ENCODE data around the gene MINDY4B.

DNA sequence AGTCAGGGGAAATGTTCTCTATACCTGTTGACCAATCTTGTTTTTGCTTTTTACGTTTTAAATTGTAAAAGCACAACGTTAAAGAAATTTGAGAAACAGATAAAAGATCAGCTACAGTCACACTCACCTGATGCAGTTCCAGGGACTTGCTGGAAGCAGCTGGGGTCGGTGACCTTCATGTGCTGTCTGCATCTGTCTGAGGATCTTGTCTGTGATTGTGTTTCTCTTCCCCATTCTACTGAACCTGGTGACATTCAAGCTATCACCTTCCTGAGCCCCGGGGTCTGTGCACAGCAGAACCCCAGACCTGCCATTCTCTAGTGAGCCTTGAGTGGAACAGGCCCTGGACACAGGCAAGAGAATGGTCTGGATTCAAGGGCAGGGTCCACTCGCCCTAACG lies 75.8 kb downstream of the MINDY4B start:
- no peak for TF ChIP-seq POLR2A (IDR thresholded peaks at IDR 0.05)
- TF ChIP-seq, protein P1, sequence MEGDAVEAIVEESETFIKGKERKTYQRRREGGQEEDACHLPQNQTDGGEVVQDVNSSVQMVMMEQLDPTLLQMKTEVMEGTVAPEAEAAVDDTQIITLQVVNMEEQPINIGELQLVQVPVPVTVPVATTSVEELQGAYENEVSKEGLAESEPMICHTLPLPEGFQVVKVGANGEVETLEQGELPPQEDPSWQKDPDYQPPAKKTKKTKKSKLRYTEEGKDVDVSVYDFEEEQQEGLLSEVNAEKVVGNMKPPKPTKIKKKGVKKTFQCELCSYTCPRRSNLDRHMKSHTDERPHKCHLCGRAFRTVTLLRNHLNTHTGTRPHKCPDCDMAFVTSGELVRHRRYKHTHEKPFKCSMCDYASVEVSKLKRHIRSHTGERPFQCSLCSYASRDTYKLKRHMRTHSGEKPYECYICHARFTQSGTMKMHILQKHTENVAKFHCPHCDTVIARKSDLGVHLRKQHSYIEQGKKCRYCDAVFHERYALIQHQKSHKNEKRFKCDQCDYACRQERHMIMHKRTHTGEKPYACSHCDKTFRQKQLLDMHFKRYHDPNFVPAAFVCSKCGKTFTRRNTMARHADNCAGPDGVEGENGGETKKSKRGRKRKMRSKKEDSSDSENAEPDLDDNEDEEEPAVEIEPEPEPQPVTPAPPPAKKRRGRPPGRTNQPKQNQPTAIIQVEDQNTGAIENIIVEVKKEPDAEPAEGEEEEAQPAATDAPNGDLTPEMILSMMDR (IDR thresholded peaks at IDR 0.05): no peak
